Embryonic facial prominence (tissue), 1 donor: ENCODE data around the gene ADGRG6.

Source experiments
- DNase-seq: peaks from one replicate; pipeline ENCODE4 v3.0.0-alpha.2; 2016; ENCODE audit errors: extremely low spot score

The ADGRG6 gene

GRCh38 chr6:142322066-142322465, 20.3 kb downstream of the ADGRG6 start:
- DNase-seq: no peak

GRCh38 chr6:142322504-142323198, 20.8 kb downstream of the ADGRG6 start:
- DNase-seq: no peak

DNA sequence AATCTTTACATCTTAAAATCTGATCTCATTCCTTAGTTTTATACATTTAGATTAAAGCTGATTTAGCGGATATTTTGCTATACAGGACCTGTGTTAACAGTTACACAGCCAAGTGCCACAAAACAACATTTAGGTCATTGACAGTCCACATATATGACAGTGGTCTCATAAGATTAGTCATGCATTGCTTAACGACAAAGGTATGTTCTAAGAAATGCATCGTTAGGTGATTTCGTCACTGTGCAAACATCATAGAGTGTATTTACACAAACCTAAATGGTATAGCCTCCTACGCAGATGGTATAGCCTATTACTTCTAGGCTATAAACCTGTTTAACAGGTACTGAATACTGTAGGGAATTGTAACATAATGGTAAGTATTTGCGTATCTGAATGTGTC, 21.6 kb downstream of the ADGRG6 start:
- no peak for DNase-seq

GRCh38 chr6:142324111-142324510, 22.3 kb downstream of the ADGRG6 start:
- DNase-seq: no peak

GRCh38 chr6:142325111-142325510, 23.3 kb downstream of the ADGRG6 start:
- no peak for DNase-seq

- DNase-seq: no peak
Observed at GRCh38 chr6:142326540-142326939, 24.7 kb downstream of the ADGRG6 start.

GRCh38 chr6:142328070-142328469, 26.3 kb downstream of the ADGRG6 start:
- no peak for DNase-seq

GRCh38 chr6:142329486-142330113, 27.8 kb downstream of the ADGRG6 start:
- no peak for DNase-seq

DNA sequence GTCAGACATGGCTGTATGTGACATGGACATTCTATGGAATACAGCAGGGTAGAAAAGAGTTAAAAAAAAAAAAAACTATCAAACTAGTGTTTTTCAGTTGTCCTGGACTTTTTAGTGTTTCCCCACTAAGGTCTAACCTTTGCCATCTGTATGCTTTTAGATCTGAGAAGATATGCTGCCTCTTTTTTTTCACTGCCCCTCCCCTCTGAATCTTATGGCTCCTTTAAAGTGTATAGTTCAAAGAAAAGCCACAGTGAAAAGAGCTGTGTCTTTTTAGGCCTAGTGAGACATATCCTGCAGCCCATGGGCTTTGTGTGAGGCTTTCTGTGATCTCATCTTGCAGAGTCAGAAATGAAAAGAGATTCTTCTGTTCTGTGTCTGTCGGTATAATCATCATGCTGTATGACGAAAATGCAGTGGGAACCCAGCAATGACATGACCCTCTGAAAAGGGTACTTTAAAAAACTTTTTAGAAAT, 29.3 kb downstream of the ADGRG6 start:
- DNase-seq: no peak

DNA sequence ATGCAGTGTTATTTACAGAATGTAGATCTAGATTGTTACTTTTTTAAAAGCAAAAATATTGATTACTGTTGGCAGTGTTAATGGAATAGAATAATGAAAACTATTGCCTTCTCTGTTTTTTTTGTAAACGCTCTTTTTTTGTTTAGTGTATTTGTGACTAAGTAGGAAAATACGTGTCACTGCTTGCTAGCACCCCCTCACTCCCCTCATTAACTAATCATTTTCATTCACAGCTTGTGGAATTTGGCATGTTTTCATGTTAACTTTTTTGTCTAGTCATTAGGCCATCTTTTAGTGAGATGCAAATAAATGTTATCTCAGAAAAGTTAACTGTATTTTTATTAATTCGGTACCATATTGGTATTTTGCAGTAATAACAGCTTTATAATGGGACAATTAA, 29.8 kb downstream of the ADGRG6 start:
- DNase-seq: no peak

DNA sequence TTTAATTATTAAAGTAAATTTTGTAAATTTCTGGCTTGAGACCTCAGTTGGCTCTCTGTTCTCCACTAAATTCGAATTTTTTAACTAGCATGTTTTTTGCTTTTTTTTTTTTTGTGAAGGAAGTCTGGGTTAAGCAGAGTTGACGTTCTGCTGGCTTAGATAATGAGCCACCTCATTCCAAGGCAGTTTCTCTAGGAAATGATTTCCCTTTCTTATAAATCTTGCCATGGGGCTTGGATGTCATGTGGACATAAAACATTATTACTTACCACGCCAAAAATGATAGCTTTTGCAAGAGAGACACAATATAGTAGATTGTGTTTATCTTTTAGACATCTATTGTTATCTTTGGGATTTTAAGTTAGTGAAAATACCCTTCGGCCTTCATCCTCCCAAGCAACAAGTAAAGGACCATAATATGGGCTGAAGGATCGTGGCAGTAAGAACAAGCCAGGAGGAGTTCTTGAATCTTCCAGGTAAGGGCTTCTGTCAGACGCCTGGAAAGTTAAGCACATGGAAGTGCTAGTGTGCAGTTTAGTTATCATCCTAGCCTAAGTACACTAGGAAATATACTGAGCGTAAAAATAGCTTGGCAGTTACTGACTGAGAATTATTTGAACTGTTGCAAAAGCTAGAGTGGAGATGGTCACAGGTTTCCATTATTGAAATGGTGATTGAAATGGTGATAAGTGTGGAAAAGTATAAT, 30.7 kb downstream of the ADGRG6 start:
- DNase-seq: no peak

DNA sequence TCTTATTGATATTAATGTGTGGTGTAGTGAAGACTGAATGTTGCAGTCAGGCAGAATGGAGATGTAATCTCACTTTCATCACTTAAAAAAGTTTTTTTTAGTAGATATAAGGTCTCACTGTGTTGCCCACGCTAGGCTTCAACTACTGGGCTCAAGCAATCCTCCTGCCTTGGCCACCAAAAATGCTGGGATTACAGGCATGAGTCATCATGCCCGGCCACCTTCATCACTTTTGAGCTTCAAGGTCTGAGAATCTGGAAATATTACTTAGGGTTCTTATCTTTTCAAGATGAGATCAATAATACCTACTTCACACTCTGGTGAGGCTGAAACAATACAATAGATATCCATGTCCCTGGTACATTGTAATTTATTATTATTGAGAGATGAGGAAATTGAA, 31.6 kb downstream of the ADGRG6 start:
- no peak for DNase-seq

DNA sequence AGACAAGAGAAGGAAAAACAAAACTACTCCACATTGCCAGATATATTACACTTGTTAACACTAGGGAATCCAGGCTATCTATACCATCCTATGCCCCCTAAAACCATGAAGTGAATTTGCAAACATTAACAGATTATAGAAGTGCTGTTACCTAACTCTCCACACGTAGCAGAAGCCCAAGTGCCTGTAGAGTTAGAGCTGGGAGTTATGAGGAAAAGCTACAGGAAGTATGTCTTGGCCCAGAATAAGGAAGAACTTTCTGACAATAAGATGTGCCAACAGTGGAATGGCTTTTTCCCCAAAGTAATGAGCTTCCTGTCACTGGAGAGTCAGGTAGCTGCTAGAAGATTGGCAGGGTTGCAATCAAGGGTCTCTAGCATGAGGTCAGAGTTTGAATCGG, 32.5 kb downstream of the ADGRG6 start:
- no peak for DNase-seq

GRCh38 chr6:142335415-142335814, 33.6 kb downstream of the ADGRG6 start:
- no peak for DNase-seq

DNA sequence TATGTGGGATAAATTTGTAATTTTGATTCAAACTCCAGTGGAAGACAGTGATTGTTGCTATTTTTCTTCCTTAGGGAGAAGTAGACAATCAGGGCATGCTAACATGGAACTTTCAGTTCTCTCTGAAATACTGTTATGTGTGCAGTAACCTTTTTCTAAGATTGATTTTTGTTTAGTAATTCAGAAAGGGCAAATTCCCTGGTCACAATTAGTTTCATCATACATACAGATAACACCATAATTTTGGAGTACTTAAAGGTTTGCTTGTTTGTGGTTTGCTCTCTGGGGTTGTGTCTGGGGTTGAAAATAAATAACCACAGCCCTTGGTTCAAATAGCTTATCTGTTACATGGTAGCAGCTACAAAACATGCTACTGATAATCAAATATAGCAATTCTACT, 34.4 kb downstream of the ADGRG6 start:
- no peak for DNase-seq

DNA sequence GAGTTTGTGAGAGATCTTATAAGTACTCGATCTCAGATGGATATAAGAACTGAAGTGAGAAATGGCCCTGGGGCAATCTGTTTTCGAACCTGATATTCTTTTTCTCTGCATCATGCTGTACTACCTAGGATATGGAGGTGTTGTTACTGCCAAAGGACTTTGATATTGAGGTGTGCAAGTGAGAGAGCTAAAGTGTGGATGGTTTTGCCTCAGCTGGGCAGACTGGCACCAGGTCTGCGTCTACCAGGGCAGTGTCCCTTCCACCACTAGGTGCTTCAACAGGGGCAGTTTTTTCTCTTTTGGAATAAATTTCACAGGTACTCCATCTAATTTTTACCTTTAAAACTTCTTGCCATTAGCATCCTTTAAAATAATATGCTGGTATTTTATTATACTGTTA, 35.0 kb downstream of the ADGRG6 start:
- no peak for DNase-seq

GRCh38 chr6:142339113-142339512, 37.3 kb downstream of the ADGRG6 start:
- DNase-seq: no peak

- no peak for DNase-seq
Observed at GRCh38 chr6:142339968-142340658, 38.3 kb downstream of the ADGRG6 start.

DNA sequence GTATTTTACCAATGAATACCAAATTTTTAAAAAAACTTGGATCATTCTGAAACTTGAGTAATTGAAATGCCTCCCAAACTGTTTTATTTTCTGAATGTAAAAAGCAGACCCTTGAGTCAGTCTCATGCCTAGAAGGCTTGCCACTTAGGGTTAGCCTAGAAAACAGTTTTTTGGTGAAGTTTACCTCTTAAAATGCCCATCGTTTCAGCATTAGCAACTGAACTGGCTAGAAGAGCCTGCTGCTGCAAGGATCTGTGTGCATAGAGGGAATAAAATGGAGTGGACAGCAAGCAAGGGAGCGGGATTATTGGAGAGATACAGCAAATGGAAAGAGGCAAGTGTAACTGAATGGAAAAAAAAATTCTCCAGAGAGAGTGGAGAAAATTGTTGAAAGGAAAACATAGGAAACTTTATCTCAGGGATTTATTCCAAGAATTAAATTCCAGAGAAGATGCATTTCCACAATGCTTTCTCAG, 40.1 kb downstream of the ADGRG6 start:
- DNase-seq: no peak

DNA sequence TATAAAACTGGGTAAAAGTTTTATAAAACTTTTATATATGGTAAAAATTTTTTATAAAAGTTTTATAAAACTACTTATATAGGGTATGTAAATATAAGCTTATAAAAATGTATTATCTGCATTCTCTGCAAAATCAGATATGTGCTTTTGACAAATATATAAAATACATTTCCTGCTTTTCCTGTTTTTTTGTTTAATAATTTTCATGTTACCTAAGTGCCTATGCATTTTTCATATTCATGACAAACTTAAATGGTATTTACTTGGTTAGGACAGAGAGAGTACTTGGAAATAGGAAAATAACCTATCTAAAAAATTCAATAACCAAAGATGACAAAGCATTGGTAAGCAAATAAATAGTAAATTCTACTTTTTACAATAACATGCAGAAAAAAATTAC, 41.2 kb downstream of the ADGRG6 start:
- no peak for DNase-seq

DNA sequence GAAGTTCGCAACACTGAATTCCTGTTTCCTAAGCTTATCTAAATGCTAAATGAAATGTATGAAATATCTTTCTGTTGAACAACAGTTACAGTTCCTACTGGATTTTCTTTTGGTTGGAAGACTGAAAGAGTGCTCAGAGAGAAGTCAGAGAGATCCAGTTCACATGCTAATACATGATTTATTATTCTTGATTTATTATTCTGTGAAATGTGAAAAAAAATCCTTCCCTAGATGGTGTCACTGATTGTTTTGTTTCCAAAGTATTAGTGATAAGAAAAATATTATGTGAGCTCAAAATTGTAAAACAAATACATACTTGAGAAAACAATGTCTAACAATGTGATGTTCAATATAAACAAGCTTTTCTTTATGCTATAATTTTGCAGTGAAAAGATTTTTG, 42.1 kb downstream of the ADGRG6 start:
- no peak for DNase-seq

GRCh38 chr6:142345261-142345660, 43.5 kb downstream of the ADGRG6 start:
- no peak for DNase-seq
